MM.1S (cell line): ENCODE measurements around the gene KDELR1.
A peak's percentile ranks its signal among the peaks of the same experiment; 100 is the strongest.

Experiments
- DNase-seq: peaks from one replicate; pipeline ENCODE4 v3.0.0-alpha.2; 2015
- H2AFZ ChIP-seq: fragments of 300-600 bp; sonication (generic); 2 replicates; pipeline ENCODE4 v1.6.0; 2016; ENCODE audit warnings: antibody characterized with exemption, low read length
- H3F3A ChIP-seq: fragments of 300-600 bp; sonication (generic); 2 replicates; pipeline ENCODE4 v1.6.1; 2016; ENCODE audit warnings: mild to moderate bottlenecking, antibody characterized with exemption, low read length, moderate library complexity, mixed read lengths; ENCODE audit not compliant: insufficient read depth
- H3K27ac ChIP-seq: fragments of 300-600 bp; sonication (generic); 2 replicates; pipeline ENCODE4 v1.5.1; 2016; ENCODE audit warnings: mild to moderate bottlenecking, low read length
- H3K27me3 ChIP-seq: fragments of 300-600 bp; sonication (generic); replicated peaks from 2 replicates; pipeline ENCODE4 v1.6.0; 2016; ENCODE audit warnings: low read length; ENCODE audit not compliant: insufficient read depth
- H3K36me3 ChIP-seq: fragments of 300-600 bp; sonication (generic); replicated peaks from 2 replicates; pipeline ENCODE4 v1.6.1; 2016; ENCODE audit warnings: mild to moderate bottlenecking, low read length, mixed read lengths; ENCODE audit not compliant: insufficient read depth
- H3K4me1 ChIP-seq: fragments of 300-600 bp; sonication (generic); 2 replicates; pipeline ENCODE4 v1.6.1; 2016; ENCODE audit warnings: low read length, mixed read lengths
- H3K4me2 ChIP-seq: fragments of 300-600 bp; sonication (generic); 2 replicates; pipeline ENCODE4 v1.6.0; 2016; ENCODE audit warnings: low read depth, low read length
- H3K4me3 ChIP-seq: fragments of 300-600 bp; sonication (generic); 2 replicates; pipeline ENCODE4 v1.5.1; 2016; ENCODE audit warnings: low read length, mixed read lengths
- H3K79me2 ChIP-seq: fragments of 300-600 bp; sonication (generic); 2 replicates; pipeline ENCODE4 v1.6.1; 2016; ENCODE audit warnings: mixed run types, low read length, mixed read lengths
- H3K9ac ChIP-seq: fragments of 300-600 bp; sonication (generic); 2 replicates; pipeline ENCODE4 v1.6.1; 2016; ENCODE audit warnings: low read length, mixed read lengths
- H3K9me2 ChIP-seq: fragments of 300-600 bp; sonication (generic); replicated peaks from 2 replicates; pipeline ENCODE4 v1.6.1; 2016; ENCODE audit warnings: mild to moderate bottlenecking, low read length, mixed read lengths; ENCODE audit not compliant: insufficient read depth
- H3K9me3 ChIP-seq: fragments of 300-600 bp; sonication (generic); replicated peaks from 2 replicates; pipeline ENCODE4 v1.6.1; 2016; ENCODE audit warnings: mild to moderate bottlenecking, low read length, mixed read lengths; ENCODE audit not compliant: insufficient read depth
- H4K20me1 ChIP-seq: fragments of 300-600 bp; sonication (generic); 2 replicates; pipeline ENCODE4 v1.6.1; 2016; ENCODE audit warnings: mild to moderate bottlenecking, low read length, moderate library complexity, mixed read lengths; ENCODE audit not compliant: insufficient read depth
- EZH2 ChIP-seq: fragments of 300-600 bp; sonication (generic); optimal IDR thresholded peaks from 2 replicates; pipeline ENCODE3; 2017; ENCODE audit warnings: low read depth, mild to moderate bottlenecking, antibody characterized with exemption, low read length, mixed read lengths
- EZH2phosphoT487 ChIP-seq: fragments of 300-600 bp; sonication (generic); IDR thresholded peaks from 2 replicates; pipeline ENCODE4 v1.6.1; 2018; ENCODE audit warnings: antibody characterized with exemption, low read length
- TF ChIP-seq, protein P1 (sequence below): fragments of 300-600 bp; sonication (generic); IDR thresholded peaks from 2 replicates; pipeline ENCODE4 v1.5.1; 2016; ENCODE audit warnings: antibody characterized with exemption, low read length, mixed read lengths

Gene KDELR1

GRCh38 chr19:48400018-48400742 lies 8.8 kb upstream of the KDELR1 start:
- Histone ChIP-seq H3K36me3 (no peaks in the 10 kb centered on the region), H3K4me2 (peak overlapping the region; percentile 22; the same call in 1 of the 2 replicates), H3K79me2 (peaks cover 6% of the 10 kb centered on the region; the same call in 1 of the 2 replicates), H3K27me3 (peaks cover 25% of the 10 kb centered on the region), H2AFZ (peak overlapping the region; percentile 25), H3K27ac (no peak overlapping the region), H3K4me3 (no peak overlapping the region), H4K20me1 (no peaks in the 10 kb centered on the region), H3F3A (peaks cover 17% of the 10 kb centered on the region), H3K9me3 (no peaks in the 10 kb centered on the region), H3K9me2 (no peaks in the 10 kb centered on the region), H3K4me1 (peaks cover 17% of the 10 kb centered on the region), H3K9ac (no peak overlapping the region)
- DNase-seq = no peak
- TF ChIP-seq EZH2 (no peak), EZH2phosphoT487 (no peak)
- TF ChIP-seq, protein P1, sequence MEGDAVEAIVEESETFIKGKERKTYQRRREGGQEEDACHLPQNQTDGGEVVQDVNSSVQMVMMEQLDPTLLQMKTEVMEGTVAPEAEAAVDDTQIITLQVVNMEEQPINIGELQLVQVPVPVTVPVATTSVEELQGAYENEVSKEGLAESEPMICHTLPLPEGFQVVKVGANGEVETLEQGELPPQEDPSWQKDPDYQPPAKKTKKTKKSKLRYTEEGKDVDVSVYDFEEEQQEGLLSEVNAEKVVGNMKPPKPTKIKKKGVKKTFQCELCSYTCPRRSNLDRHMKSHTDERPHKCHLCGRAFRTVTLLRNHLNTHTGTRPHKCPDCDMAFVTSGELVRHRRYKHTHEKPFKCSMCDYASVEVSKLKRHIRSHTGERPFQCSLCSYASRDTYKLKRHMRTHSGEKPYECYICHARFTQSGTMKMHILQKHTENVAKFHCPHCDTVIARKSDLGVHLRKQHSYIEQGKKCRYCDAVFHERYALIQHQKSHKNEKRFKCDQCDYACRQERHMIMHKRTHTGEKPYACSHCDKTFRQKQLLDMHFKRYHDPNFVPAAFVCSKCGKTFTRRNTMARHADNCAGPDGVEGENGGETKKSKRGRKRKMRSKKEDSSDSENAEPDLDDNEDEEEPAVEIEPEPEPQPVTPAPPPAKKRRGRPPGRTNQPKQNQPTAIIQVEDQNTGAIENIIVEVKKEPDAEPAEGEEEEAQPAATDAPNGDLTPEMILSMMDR = no peak

DNA sequence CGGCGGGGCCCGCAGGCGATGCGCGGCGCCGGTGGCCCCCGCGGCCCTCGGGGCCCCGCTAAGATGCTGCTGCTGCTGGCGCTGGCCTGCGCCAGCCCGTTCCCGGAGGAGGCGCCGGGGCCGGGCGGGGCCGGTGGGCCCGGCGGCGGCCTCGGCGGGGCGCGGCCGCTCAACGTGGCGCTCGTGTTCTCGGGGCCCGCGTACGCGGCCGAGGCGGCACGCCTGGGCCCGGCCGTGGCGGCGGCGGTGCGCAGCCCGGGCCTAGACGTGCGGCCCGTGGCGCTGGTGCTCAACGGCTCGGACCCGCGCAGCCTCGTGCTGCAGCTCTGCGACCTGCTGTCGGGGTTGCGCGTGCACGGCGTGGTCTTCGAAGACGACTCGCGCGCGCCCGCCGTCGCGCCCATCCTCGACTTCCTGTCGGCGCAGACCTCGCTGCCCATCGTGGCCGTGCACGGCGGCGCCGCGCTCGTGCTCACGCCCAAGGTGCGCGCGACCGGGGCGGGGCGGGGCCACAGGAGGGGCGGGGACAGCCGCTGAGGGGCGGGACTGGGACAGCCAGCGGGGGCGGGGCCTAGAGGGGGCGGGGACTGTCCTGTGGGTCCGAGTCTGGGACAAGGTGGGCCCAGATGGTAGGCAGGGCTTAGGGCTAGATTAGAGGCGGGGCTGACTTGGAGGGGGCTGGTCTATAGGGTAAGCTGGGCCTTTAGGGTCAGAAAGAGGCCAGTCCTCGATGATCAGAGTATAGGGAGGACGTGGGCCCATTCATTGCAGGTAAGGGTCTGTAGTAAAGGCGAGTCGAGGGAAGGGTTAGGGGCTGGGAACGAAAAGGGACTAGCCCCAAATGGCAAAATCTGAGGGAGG lies 7.3 kb upstream of the KDELR1 start:
- Histone ChIP-seq H2AFZ (no peak overlapping the region), H3K9me2 (no peaks in the 10 kb centered on the region), H3K79me2 (peaks cover 6% of the 10 kb centered on the region; the same call in 1 of the 2 replicates), H3K36me3 (no peaks in the 10 kb centered on the region), H3K4me3 (peak overlapping the region; percentile 76), H3K9ac (peak overlapping the region; percentile 78), H3K4me1 (peaks cover 17% of the 10 kb centered on the region), H3K9me3 (no peaks in the 10 kb centered on the region), H3K27ac (no peak overlapping the region), H3K4me2 (peak overlapping the region; percentile 99), H3K27me3 (peaks cover 39% of the 10 kb centered on the region), H3F3A (peaks cover 17% of the 10 kb centered on the region), H4K20me1 (no peaks in the 10 kb centered on the region)
- peak; percentile 91 for DNase-seq
- TF ChIP-seq, protein P1 = no peak
- TF ChIP-seq EZH2 (no peak), EZH2phosphoT487 (no peak)

DNA sequence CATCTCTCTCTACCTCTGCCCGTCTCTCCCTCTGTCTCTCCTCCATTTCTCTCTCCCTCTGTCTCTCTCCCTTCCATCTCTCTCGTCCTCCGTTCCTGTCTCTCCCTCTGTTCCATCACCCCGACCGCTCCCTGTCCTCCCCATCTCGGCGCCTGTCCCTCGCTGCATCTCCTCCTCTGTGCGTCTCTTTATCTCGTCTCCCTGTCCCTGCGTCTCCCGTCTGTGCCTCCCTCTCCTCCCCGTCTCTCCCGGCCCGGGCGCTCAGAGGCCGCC lies 6.7 kb upstream of the KDELR1 start:
- peak overlapping the region; percentile 99 for H3K4me2 ChIP-seq
- peaks cover 17% of the 10 kb centered on the region for H3F3A ChIP-seq
- DNase-seq = no peak
- peaks cover 17% of the 10 kb centered on the region for H3K4me1 ChIP-seq
- H3K27ac ChIP-seq = no peak overlapping the region
- H3K9me2 ChIP-seq = no peaks in the 10 kb centered on the region
- peak overlapping the region; percentile 76 for H3K4me3 ChIP-seq
- peaks cover 45% of the 10 kb centered on the region for H3K27me3 ChIP-seq
- peaks cover 6% of the 10 kb centered on the region; the same call in 1 of the 2 replicates for H3K79me2 ChIP-seq
- no peaks in the 10 kb centered on the region for H4K20me1 ChIP-seq
- no peaks in the 10 kb centered on the region for H3K36me3 ChIP-seq
- no peaks in the 10 kb centered on the region for H3K9me3 ChIP-seq
- TF ChIP-seq EZH2 = no peak
- no peak for TF ChIP-seq EZH2phosphoT487
- TF ChIP-seq, protein P1 = no peak
- peak overlapping the region; percentile 63 for H2AFZ ChIP-seq
- peak overlapping the region; percentile 78 for H3K9ac ChIP-seq
